Measurements from ENCODE around the gene RTCB.

RTCB gene

GRCh38 chr22:32414191-32414590, 2.1 kb upstream of the RTCB start:
- Histone ChIP-seq H2BK5ac (ENCODE audit: low read depth, low read length, poor library complexity) (no peak overlapping the region), H3K4me1 (ENCODE audit: control insufficient read depth in 1 of 2, insufficient read depth in 2 of 2, low read length in 2 of 2) (peaks cover 5% of the 10 kb centered on the region in 2 experiments), H4K91ac (ENCODE audit: low read depth, low read length) (no peak overlapping the region), H3K4me2 (ENCODE audit: low read length) (no peak overlapping the region), H3K9ac (ENCODE audit: low read length) (no peak overlapping the region), H3K4me3 (ENCODE audit: low read depth, low read length) (no peak overlapping the region), H3K79me2 (ENCODE audit: control insufficient read depth, insufficient read depth, low read length, poor library complexity) (peaks cover 11% of the 10 kb centered on the region), H3K79me1 (ENCODE audit: low read length) (peaks cover 4% of the 10 kb centered on the region), H4K12ac (ENCODE audit: low read depth, low read length) (no peak overlapping the region), H3K27me3 (ENCODE audit: insufficient read depth, low read length) (no peaks in the 10 kb centered on the region), H3K27ac (ENCODE audit: low read depth, low read length) (no peak overlapping the region), H4K8ac (ENCODE audit: low read depth, low read length) (no peak overlapping the region), H3K23ac (ENCODE audit: low read length) (no peak overlapping the region), H2AK5ac (ENCODE audit: low read length) (no peak overlapping the region), H3K4ac (ENCODE audit: low read depth, low read length) (no peak overlapping the region), H2BK120ac (ENCODE audit: insufficient read depth, low read length, poor library complexity) (no peak overlapping the region), H2AFZ (ENCODE audit: insufficient read depth, low read length, poor library complexity) (no peak overlapping the region), H3K36me3 (ENCODE audit: control insufficient read depth in 1 of 2, insufficient read depth in 2 of 2, low read length in 2 of 2) (no peaks in the 10 kb centered on the region), H2BK12ac (ENCODE audit: low read length) (no peak overlapping the region), H3K9me3 (ENCODE audit: insufficient read depth, low read depth, low read length) (no peaks in the 10 kb centered on the region), H3K18ac (ENCODE audit: low read length) (no peak overlapping the region), H3K14ac (ENCODE audit: low read length) (no peak overlapping the region)
- no peak for DNase-seq
- no CpG with 5 or more reads among the region's 7 CpGs for WGBS (ENCODE audit: extremely low coverage, insufficient coverage, insufficient read length)

- no peak overlapping the region for H2BK12ac ChIP-seq (ENCODE audit: low read length)
- no peak overlapping the region for H3K23ac ChIP-seq (ENCODE audit: low read length)
- no peak overlapping the region for H4K8ac ChIP-seq (ENCODE audit: low read depth, low read length)
- no peak overlapping the region for H2AFZ ChIP-seq (ENCODE audit: insufficient read depth, low read length, poor library complexity)
- H3K14ac ChIP-seq (ENCODE audit: low read length): no peak overlapping the region
- H3K79me2 ChIP-seq (ENCODE audit: control insufficient read depth, insufficient read depth, low read length, poor library complexity): peaks cover 11% of the 10 kb centered on the region
- H3K18ac ChIP-seq (ENCODE audit: low read length): no peak overlapping the region
- no peak overlapping the region for H3K9ac ChIP-seq (ENCODE audit: low read length)
- H3K79me1 ChIP-seq (ENCODE audit: low read length): peaks cover 4% of the 10 kb centered on the region
- H4K91ac ChIP-seq (ENCODE audit: low read depth, low read length): no peak overlapping the region
- peaks cover 0 to under 1% of the 10 kb centered on the region in 2 experiments for H3K36me3 ChIP-seq (ENCODE audit: control insufficient read depth in 1 of 2, insufficient read depth in 2 of 2, low read length in 2 of 2)
- H3K9me3 ChIP-seq (ENCODE audit: insufficient read depth, low read depth, low read length): no peaks in the 10 kb centered on the region
- H3K27me3 ChIP-seq (ENCODE audit: insufficient read depth, low read length): no peaks in the 10 kb centered on the region
- no peak overlapping the region for H3K4me2 ChIP-seq (ENCODE audit: low read length)
- H2AK5ac ChIP-seq (ENCODE audit: low read length): no peak overlapping the region
- peak in 1 of 2 donors; percentile 26 for DNase-seq
- no CpG with 5 or more reads among the region's 2 CpGs for WGBS (ENCODE audit: extremely low coverage, insufficient coverage, insufficient read length)
- no peak overlapping the region for H3K4me3 ChIP-seq (ENCODE audit: low read depth, low read length)
- H4K12ac ChIP-seq (ENCODE audit: low read depth, low read length): no peak overlapping the region
- H2BK120ac ChIP-seq (ENCODE audit: insufficient read depth, low read length, poor library complexity): no peak overlapping the region
- peaks cover 5% of the 10 kb centered on the region in 2 experiments for H3K4me1 ChIP-seq (ENCODE audit: control insufficient read depth in 1 of 2, insufficient read depth in 2 of 2, low read length in 2 of 2)
- H2BK5ac ChIP-seq (ENCODE audit: low read depth, low read length, poor library complexity): no peak overlapping the region
- H3K4ac ChIP-seq (ENCODE audit: low read depth, low read length): no peak overlapping the region
- H3K27ac ChIP-seq (ENCODE audit: low read depth, low read length): no peak overlapping the region
Measured at GRCh38 chr22:32413719-32414118, 1.7 kb upstream of the RTCB start.

DNA sequence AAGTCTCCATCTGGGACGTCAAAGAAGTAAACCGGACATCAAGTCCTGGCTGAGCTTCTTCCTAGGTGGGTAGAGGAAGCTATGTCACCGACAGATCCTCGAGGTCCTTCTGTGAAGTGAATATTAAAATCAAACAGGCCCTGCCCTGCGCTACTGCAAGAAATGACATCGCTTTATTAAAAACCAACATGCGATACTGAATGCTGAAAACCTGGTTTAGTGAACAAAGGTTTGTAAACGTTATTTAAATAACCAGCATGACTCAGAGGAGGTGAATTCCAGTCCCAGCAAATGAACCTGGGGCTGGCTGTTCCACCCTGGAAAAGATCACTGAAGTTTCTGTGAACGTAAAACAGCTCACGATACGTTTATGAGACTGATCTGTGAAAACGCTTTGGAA, 645 bp downstream of the RTCB start:
- Histone ChIP-seq H4K12ac (ENCODE audit: low read depth, low read length) (no peak overlapping the region), H2BK5ac (ENCODE audit: low read depth, low read length, poor library complexity) (peak overlapping the region; percentile 7), H3K4me2 (ENCODE audit: low read length) (peak overlapping the region; percentile 73), H3K18ac (ENCODE audit: low read length) (no peak overlapping the region), H2AFZ (ENCODE audit: insufficient read depth, low read length, poor library complexity) (peak overlapping the region; percentile 68), H4K91ac (ENCODE audit: low read depth, low read length) (no peak overlapping the region), H3K23ac (ENCODE audit: low read length) (no peak overlapping the region), H2AK5ac (ENCODE audit: low read length) (no peak overlapping the region), H4K8ac (ENCODE audit: low read depth, low read length) (no peak overlapping the region), H3K9me3 (ENCODE audit: insufficient read depth, low read depth, low read length) (no peaks in the 10 kb centered on the region), H3K79me2 (ENCODE audit: control insufficient read depth, insufficient read depth, low read length, poor library complexity) (peaks cover 11% of the 10 kb centered on the region), H3K27me3 (ENCODE audit: insufficient read depth, low read length) (no peaks in the 10 kb centered on the region), H3K4ac (ENCODE audit: low read depth, low read length) (peak overlapping the region; percentile 84), H3K27ac (ENCODE audit: low read depth, low read length) (peak overlapping the region; percentile 57), H3K14ac (ENCODE audit: low read length) (peak overlapping the region; percentile 58), H3K4me3 (ENCODE audit: low read depth, low read length) (peak overlapping the region; percentile 85), H2BK12ac (ENCODE audit: low read length) (no peak overlapping the region), H3K9ac (ENCODE audit: low read length) (peak overlapping the region; percentile 80), H3K36me3 (ENCODE audit: control insufficient read depth in 1 of 2, insufficient read depth in 2 of 2, low read length in 2 of 2) (peaks cover 5 to 14% of the 10 kb centered on the region in 2 experiments), H2BK120ac (ENCODE audit: insufficient read depth, low read length, poor library complexity) (peak overlapping the region; percentile 29), H3K4me1 (ENCODE audit: control insufficient read depth in 1 of 2, insufficient read depth in 2 of 2, low read length in 2 of 2) (peaks cover 5% of the 10 kb centered on the region in 2 experiments), H3K79me1 (ENCODE audit: low read length) (peaks cover 4% of the 10 kb centered on the region)
- peak; percentile 47 to 71 for DNase-seq
- no CpG with 5 or more reads among the region's 12 CpGs for WGBS (ENCODE audit: extremely low coverage, insufficient coverage, insufficient read length)

GRCh38 chr22:32410459-32410858, 1.6 kb downstream of the RTCB start:
- peaks cover 11% of the 10 kb centered on the region for H3K79me2 ChIP-seq (ENCODE audit: control insufficient read depth, insufficient read depth, low read length, poor library complexity)
- H3K36me3 ChIP-seq (ENCODE audit: control insufficient read depth in 1 of 2, insufficient read depth in 2 of 2, low read length in 2 of 2): peaks cover 9 to 18% of the 10 kb centered on the region in 2 experiments
- H3K79me1 ChIP-seq (ENCODE audit: low read length): peaks cover 4% of the 10 kb centered on the region
- no peak overlapping the region for H2AK5ac ChIP-seq (ENCODE audit: low read length)
- H3K4ac ChIP-seq (ENCODE audit: low read depth, low read length): peak overlapping the region; percentile 77
- H2AFZ ChIP-seq (ENCODE audit: insufficient read depth, low read length, poor library complexity): no peak overlapping the region
- no CpG with 5 or more reads among the region's 4 CpGs for WGBS (ENCODE audit: extremely low coverage, insufficient coverage, insufficient read length)
- H4K91ac ChIP-seq (ENCODE audit: low read depth, low read length): no peak overlapping the region
- H3K14ac ChIP-seq (ENCODE audit: low read length): no peak overlapping the region
- no peak overlapping the region for H4K12ac ChIP-seq (ENCODE audit: low read depth, low read length)
- H3K27ac ChIP-seq (ENCODE audit: low read depth, low read length): no peak overlapping the region
- no peaks in the 10 kb centered on the region for H3K9me3 ChIP-seq (ENCODE audit: insufficient read depth, low read depth, low read length)
- no peaks in the 10 kb centered on the region for H3K27me3 ChIP-seq (ENCODE audit: insufficient read depth, low read length)
- H2BK5ac ChIP-seq (ENCODE audit: low read depth, low read length, poor library complexity): no peak overlapping the region
- H3K4me1 ChIP-seq (ENCODE audit: control insufficient read depth in 1 of 2, insufficient read depth in 2 of 2, low read length in 2 of 2): peaks cover 5% of the 10 kb centered on the region in 2 experiments
- no peak overlapping the region for H2BK120ac ChIP-seq (ENCODE audit: insufficient read depth, low read length, poor library complexity)
- H4K8ac ChIP-seq (ENCODE audit: low read depth, low read length): no peak overlapping the region
- H2BK12ac ChIP-seq (ENCODE audit: low read length): no peak overlapping the region
- DNase-seq: peak; percentile 30 to 58
- no peak overlapping the region for H3K18ac ChIP-seq (ENCODE audit: low read length)
- no peak overlapping the region for H3K23ac ChIP-seq (ENCODE audit: low read length)
- peak overlapping the region; percentile 73 for H3K4me2 ChIP-seq (ENCODE audit: low read length)
- no peak overlapping the region for H3K4me3 ChIP-seq (ENCODE audit: low read depth, low read length)
- no peak overlapping the region for H3K9ac ChIP-seq (ENCODE audit: low read length)
